HG03039 (cell line): ENCODE results near the gene AGPAT1.

Experiments used
- ATAC-seq: cut with Tn5 transposase; IDR thresholded peaks from one replicate; pipeline ENCODE4 v1.9.1; 2021; ENCODE audit warnings: mild to moderate bottlenecking, moderate library complexity; ENCODE audit not compliant: unreplicated experiment

AGPAT1 gene

DNA sequence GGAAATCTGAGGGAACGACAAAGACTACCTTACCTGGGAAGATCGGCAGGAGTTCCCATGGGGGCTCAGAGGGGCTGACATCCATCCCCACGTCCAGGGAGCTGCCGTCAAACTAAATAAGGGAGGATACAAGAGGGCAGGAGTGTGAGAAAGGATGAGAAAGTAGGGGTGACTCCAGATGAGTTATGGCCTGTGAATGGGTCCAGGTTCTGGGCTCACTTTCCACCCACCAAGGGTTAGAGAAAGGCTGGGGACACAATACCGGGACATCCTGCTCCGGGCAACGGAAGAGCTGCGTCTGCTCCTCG, 48.5 kb downstream of the AGPAT1 start:
- ATAC-seq: no peak

DNA sequence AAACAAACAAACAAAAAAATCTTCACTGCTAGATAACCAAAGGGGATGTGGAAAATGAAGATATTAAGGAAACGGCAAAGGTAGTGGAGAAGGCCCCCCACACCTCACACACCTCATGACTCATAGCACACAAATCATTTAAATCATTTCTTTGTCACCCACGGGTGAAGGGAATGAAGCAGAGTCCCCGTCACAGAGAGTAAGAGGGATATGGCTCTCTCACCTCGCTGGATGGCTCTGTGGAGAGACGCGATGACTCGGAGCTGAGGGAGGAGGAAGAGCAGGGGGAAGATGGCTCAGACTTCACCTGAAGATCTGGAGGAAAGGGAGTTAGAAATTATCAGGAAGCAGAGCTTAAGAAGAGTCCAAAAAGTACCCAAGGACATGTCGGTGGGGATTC, 49.0 kb downstream of the AGPAT1 start:
- ATAC-seq: no peak

DNA sequence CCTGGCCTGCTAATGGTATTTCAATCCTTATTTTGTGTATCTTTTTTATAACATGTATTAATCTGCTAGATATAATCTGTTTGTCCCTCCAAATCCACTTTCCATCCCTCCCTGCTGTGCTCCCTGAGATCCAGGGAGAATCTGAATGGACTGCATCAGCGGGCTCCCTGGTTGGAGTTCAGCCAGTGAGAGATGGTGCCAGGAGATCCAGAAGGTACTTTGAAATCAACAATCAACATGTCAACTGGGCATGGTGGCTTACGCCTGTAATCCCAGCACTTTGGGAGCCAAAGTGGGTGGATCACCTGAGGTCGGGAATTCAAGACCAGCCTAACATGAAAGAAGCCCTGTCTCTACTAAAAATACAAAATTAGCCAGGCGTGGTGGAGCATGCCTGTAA, 52.2 kb downstream of the AGPAT1 start:
- ATAC-seq: no peak

DNA sequence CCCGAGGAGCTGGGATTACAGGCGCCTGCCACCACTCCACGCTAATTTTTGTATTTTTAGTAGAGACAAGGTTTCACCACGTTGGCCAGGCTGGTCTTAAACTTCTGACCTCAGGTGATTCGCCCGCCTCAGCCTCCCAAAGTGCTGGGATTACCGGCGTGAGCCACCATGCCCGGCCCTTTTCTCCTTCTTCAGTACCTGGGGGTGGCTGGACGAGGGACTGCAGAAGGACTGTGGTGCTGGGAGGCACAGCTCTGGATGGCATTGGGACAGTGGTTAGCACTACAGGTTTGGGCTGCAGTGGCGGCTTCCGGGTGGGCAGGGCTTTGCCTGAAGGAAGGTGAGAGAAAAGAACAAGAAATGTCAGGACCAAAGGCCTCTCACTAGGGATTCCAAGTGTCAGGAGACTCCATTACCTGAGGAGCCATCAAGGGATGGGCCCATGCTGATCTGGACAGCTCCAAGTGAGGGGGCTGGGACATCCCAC, 55.3 kb downstream of the AGPAT1 start:
- no peak for ATAC-seq

DNA sequence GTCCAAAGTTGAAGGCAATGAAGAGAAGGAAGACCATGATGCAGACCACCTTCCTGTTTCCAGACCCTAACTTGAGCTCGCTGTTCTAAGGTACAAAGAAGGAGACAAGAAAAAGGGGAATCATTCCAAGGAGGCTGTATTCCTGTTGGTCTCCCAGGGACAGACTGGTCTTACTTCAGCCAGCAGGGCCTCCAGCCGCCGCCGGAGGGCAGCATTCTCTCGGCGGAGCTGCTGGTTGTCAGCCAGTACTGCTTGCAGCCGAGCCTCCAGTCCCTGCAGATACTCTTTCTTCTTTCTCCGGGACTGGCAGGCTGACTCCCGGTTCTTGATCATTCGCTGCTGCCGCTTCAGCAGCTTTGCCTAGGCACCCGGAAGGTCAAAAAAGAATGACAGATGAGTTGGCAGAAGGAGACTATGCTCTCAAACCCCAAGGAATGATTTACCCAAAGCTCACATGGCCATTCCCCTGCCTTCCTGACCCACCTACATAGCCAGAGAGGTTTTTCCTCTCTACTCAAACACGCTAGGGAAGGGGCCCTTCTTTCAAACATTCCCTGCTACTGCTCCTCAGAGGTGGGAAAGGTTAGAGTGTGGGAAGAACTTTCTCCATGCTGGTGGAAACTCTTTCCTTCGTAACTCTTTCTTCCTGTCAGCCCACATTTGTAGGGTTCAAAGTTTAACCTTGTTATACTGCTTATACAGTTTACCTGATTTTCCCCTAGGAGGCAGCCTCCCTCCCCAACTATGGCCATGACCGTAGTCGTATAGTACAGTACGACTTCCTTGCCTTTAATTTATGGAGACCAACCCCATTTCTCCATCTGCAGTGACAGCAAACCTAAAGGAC, 56.9 kb downstream of the AGPAT1 start:
- no peak for ATAC-seq
